Activated gamma-delta T cell treated with Interleukin-2 at 50 U/mL for 16 hours (primary cell): ENCODE data around the gene GLB1L3.
A peak's percentile ranks its signal among the peaks of the same experiment; 100 is the strongest.
"Not testable (repeated sequence)": the region's sequence is repeated elsewhere in the genome, so short reads cannot be mapped to it uniquely, and the experiment has no call there.

Experiments
- DNase-seq: peaks from one replicate; pipeline ENCODE4 v3.0.0-alpha.2; 2020

Gene GLB1L3

GRCh38 chr11:134252346-134253187 is 23.6 kb upstream of the GLB1L3 start:
- DNase-seq, result peak; percentile 9

- peak; percentile 96 for DNase-seq
Observed at GRCh38 chr11:134253188-134253993, 22.8 kb upstream of the GLB1L3 start, which contains the start of the genes ACAD8 and THYN1. TSS of gene ACAD8 (plus strand) at chr11:134253568. CDS start at chr11:134253601, 33 bp downstream. TSS of gene THYN1 (minus strand) at chr11:134253352. CDS start at chr11:134252882, 470 bp downstream.

DNA sequence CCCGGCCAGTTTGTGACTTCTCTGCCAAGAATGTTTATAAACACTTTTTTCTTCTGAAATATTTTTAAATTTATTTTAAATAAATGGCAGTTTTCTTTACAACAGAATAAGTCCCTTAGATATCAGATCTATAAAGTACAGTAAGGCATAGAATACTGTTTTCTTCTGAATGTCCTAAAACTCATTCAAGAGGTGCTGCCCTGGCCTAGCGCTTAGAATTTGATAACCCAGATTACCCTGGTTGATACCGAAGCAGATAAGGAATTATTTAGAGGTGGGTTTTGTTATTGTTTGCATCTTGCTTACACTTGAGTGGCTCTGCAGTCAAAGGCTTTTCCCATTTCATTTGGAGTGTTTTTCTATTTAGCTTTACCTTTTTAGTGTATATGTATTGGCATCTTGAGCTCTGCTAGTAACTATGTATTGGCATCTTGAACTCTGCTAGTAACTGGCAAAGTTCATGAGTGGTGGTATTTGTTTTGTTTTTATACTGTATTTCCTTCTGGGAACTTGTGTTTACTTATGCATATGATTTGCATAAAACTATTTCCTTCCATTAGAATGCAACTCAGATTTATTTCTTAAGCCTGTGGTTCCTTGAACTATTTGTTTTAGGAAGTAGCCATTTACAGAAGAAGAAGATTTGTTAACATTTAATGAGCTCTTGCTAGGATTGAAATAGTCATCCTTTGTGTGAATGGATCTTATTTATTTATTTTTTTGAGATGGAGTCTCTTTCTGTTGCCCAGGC is 21.6 kb upstream of the GLB1L3 start:
- DNase-seq, result no peak

GRCh38 chr11:134255184-134255561 is 21.0 kb upstream of the GLB1L3 start:
- not testable (repeated sequence) for DNase-seq

DNA sequence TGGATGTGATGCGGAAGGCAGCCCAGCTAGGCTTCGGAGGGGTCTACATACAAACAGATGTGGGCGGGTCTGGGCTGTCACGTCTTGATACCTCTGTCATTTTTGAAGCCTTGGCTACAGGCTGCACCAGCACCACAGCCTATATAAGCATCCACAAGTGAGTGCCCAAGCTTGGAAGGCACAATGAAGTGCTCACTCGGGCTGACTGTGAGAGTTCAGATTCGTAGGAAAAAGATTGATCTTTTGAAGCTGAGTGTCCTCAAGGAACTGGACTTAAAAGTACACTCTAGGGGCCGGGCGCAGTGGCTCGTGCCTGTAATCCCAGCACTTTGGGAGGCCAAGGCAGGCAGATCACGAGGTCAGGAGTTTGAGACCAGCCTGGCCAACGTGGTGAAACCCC is 19.1 kb upstream of the GLB1L3 start:
- DNase-seq, result no peak

- no peak for DNase-seq
Observed at GRCh38 chr11:134258577-134258976, 17.6 kb upstream of the GLB1L3 start.

GRCh38 chr11:134260503-134260902 is 15.7 kb upstream of the GLB1L3 start:
- DNase-seq, result no peak

DNA sequence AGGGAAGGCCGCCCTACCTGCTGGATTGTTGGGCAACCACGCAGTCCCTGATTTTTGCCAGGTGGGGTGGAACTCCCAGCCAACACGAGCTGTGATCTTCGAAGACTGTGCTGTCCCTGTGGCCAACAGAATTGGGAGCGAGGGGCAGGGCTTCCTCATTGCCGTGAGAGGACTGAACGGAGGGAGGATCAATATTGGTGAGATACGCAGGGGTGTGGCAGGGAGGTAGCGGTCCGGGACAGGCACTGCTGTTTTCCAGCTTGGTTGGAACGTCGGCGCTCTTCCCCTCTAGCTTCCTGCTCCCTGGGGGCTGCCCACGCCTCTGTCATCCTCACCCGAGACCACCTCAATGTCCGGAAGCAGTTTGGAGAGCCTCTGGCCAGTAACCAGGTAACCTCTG is 15.2 kb upstream of the GLB1L3 start:
- no peak for DNase-seq

- peak; percentile 29 for DNase-seq
Observed at GRCh38 chr11:134261626-134262488, 14.3 kb upstream of the GLB1L3 start.

- no peak for DNase-seq
Observed at GRCh38 chr11:134264966-134265764, 11.0 kb upstream of the GLB1L3 start.

DNA sequence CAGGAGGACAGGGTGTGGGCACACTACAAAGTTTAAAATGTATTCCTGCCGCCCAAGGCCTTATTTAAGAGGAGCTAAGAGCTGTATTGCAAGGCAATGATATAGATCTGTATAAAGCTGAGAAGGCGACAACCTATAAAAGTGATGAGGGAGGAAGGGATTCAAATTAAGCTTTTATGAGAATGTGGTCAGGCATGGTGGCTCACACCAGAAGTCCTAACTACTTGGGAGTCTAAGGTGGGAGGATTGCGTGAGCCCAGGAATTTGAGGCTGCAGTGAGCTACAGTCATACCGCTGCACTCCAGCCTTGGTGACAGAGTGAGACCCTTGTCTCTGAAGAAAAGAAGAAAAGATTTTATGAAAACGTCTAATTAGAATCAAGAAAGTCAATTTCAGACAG is 9.7 kb upstream of the GLB1L3 start:
- DNase-seq, result no peak

DNA sequence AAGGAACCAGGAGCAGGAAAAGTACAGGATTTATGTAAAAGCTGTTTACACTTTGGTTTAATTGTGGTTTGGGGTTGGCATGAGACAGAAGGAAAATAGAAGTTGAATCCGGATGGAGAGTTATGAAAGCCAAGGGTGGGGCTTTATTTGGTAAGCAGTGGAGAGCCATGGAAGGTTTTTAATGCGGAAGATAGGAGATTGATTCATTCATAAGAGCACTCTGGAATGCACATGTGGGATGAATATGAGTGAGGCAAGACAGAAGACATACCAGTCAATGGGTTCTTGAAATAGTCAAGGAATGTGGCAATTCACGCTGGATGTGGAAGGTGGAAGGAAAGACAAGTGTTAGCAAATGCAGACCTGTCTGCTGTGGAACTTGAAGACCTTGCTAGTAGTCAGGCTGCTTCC is 9.3 kb upstream of the GLB1L3 start:
- no peak for DNase-seq

- DNase-seq, result no peak
Observed at GRCh38 chr11:134267461-134267860, 8.7 kb upstream of the GLB1L3 start.

GRCh38 chr11:134267966-134268365 is 8.2 kb upstream of the GLB1L3 start:
- DNase-seq, result no peak

DNA sequence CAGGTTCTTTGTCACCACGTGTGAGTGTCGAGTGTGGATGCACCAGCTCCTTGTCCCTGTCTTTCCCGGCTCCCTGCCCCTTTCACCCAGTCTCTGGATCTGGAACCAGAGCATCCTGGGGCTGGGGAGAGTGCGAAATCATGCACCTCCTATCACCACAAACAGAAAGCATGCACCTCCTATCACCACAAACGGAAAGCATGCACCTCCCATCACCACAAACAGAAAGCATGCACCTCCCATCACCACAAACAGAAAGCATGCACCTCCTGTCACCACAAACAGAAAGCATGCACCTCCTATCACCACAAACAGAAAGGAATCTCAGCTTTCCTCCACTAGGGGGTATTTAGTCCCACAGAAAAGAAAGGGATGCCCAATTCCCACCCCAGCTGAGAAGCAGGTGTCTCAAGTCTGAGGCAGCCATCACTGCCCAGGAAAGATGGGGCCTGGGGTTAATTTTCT is 5.9 kb upstream of the GLB1L3 start:
- no peak for DNase-seq

DNA sequence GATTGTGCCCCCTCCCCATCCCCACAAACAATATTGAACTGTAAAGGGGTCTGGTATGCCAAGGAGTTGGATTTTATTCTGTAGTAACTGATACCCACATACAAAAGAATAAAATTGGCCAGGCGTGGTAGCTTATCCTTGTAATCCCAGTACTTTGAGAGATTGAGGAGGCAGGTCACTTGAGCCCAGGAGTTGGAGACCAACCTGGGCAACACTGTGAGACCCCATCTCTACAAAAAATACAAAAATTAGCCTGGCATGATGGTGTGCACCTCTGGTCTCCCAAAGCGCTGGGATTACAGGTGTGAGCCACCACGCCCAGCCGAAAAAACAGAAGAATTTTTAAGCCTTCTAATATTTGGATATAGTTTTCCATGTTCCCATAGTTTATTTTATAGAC is 4.2 kb upstream of the GLB1L3 start:
- DNase-seq, result no peak

GRCh38 chr11:134272381-134273316 is 3.5 kb upstream of the GLB1L3 start:
- DNase-seq, result no peak

GRCh38 chr11:134273317-134273712 is 2.9 kb upstream of the GLB1L3 start:
- DNase-seq, result no peak

GRCh38 chr11:134275188-134275533 is 1.0 kb upstream of the GLB1L3 start:
- no peak for DNase-seq
